GM23338 (cell line): ENCODE results near the gene STARD3. TPM values are rescaled to one million over a fixed set of nuclear protein-coding genes. Genes with fewer than 3 reads are reported as not detected.

Experiments
- ATAC-seq: fragments of 200-7000 bp; cut with Tn5 transposase; 3 replicates; pipeline ENCODE4 v1.9.1; 2020
- DNase-seq: peaks from one replicate; pipeline ENCODE4 v3.0.0-alpha.2; 2015; ENCODE audit warnings: low spot score
- H2AFZ ChIP-seq: fragments of 200-600 bp; sonication (generic); 2 replicates; pipeline ENCODE4 v1.8.0; 2016; ENCODE audit warnings: antibody characterized with exemption, mild to moderate bottlenecking, moderate library complexity
- H3F3A ChIP-seq: fragments of 200-600 bp; sonication (generic); replicated peaks from 2 replicates; pipeline ENCODE4 v1.8.0; 2017; ENCODE audit warnings: antibody characterized with exemption, mixed run types, low read depth
- H3K27ac ChIP-seq: fragments of 200-600 bp; sonication (generic); 2 replicates; pipeline ENCODE4 v1.6.1; 2016; ENCODE audit warnings: low read depth
- H3K27me3 ChIP-seq: fragments of 200-600 bp; sonication (generic); 2 replicates; pipeline ENCODE4 v1.8.0; 2016; ENCODE audit warnings: mild to moderate bottlenecking, mixed run types, moderate library complexity; ENCODE audit not compliant: insufficient read depth
- H3K36me3 ChIP-seq: fragments of 200-600 bp; sonication (generic); 2 replicates; pipeline ENCODE4 v1.8.0; 2016; ENCODE audit warnings: mild to moderate bottlenecking; ENCODE audit not compliant: insufficient read depth
- H3K4me1 ChIP-seq: fragments of 200-600 bp; sonication (generic); 2 replicates; pipeline ENCODE4 v1.8.0; 2016; ENCODE audit warnings: mild to moderate bottlenecking, moderate library complexity; ENCODE audit not compliant: insufficient read depth
- H3K4me2 ChIP-seq: fragments of 200-600 bp; sonication (generic); 2 replicates; pipeline ENCODE4 v1.7.1; 2017; ENCODE audit warnings: mixed run types
- H3K4me3 ChIP-seq: fragments of 200-600 bp; sonication (generic); 2 replicates; pipeline ENCODE4 v1.6.1; 2016; ENCODE audit warnings: mixed run types
- H3K79me2 ChIP-seq: fragments of 200-600 bp; sonication (generic); replicated peaks from 2 replicates; pipeline ENCODE4 v1.8.0; 2017; ENCODE audit warnings: mild to moderate bottlenecking; ENCODE audit not compliant: insufficient read depth
- H3K9me2 ChIP-seq: fragments of 200-600 bp; sonication (generic); 2 replicates; pipeline ENCODE4 v1.8.0; 2017; ENCODE audit not compliant: insufficient read depth
- H4K20me1 ChIP-seq: fragments of 200-600 bp; sonication (generic); replicated peaks from 2 replicates; pipeline ENCODE4 v1.8.0; 2017; ENCODE audit warnings: mild to moderate bottlenecking; ENCODE audit not compliant: insufficient read depth
- H3K27ac Mint-ChIP-seq: 2 replicates; pipeline ENCODE4 v1.8.0; 2020; ENCODE audit warnings: inconsistent platforms, mild to moderate bottlenecking, moderate library complexity, mixed read lengths
- H3K27me3 Mint-ChIP-seq: 3 replicates; pipeline ENCODE4 v1.8.0; 2022; ENCODE audit warnings: low read depth, mild to moderate bottlenecking, moderate library complexity, mixed read lengths, inconsistent platforms; ENCODE audit not compliant: insufficient read depth, poor library complexity
- H3K36me3 Mint-ChIP-seq: 3 replicates; pipeline ENCODE4 v1.8.0; 2021; ENCODE audit warnings: low read depth, mild to moderate bottlenecking, inconsistent platforms, moderate library complexity, mixed read lengths
- H3K4me1 Mint-ChIP-seq: 3 replicates; pipeline ENCODE4 v1.8.0; 2020; ENCODE audit warnings: mild to moderate bottlenecking, inconsistent platforms, mixed read lengths
- H3K4me3 Mint-ChIP-seq: 3 replicates; pipeline ENCODE4 v1.8.0; 2021; ENCODE audit warnings: moderate library complexity, mild to moderate bottlenecking, inconsistent platforms, mixed read lengths
- H3K9me3 Mint-ChIP-seq: 3 replicates; pipeline ENCODE4 v1.8.0; 2020; ENCODE audit warnings: moderate library complexity, mild to moderate bottlenecking, inconsistent platforms, mixed read lengths
- EZH2 ChIP-seq: fragments of 200-600 bp; sonication (generic); IDR thresholded peaks from one replicate; pipeline ENCODE4 v1.8.0; 2017; ENCODE audit warnings: antibody characterized with exemption, mild to moderate bottlenecking, low read depth; ENCODE audit not compliant: unreplicated experiment
- JUNB ChIP-seq: IDR thresholded peaks from one replicate; pipeline ENCODE4 v1.6.1; 2016; ENCODE audit warnings: antibody characterized with exemption; ENCODE audit not compliant: unreplicated experiment
- NANOG ChIP-seq: IDR thresholded peaks from 2 replicates; pipeline ENCODE4 v1.6.1; 2016; ENCODE audit warnings: antibody characterized with exemption, borderline replicate concordance
- ZNF114 ChIP-seq: fragments of 250-450 bp; sonication (Bioruptor Pico); IDR thresholded peaks from 2 replicates; pipeline ENCODE4 v1.5.0; 2020; ENCODE audit warnings: mild to moderate bottlenecking, moderate library complexity
- polyA plus RNA-seq: library from polyadenylated mRNA; unstranded; fragments of >200 nt; fragmentation: Nextera tagmentation; extraction: Ambion mirVana; gene quantifications from 2 replicates; pipeline ENCODE4 v1.2.1, GENCODE V29; 2016
- total RNA-seq: library from RNA; depleted of rRNA; stranded (reverse); fragments of >200 nt; shearing (Covaris generic); gene quantifications from 2 replicates; pipeline ENCODE4 v1.2.3, GENCODE V29; 2014
- TF ChIP-seq, protein P1 (sequence below): IDR thresholded peaks from 2 replicates; pipeline ENCODE4 v1.6.1; 2016; ENCODE audit warnings: antibody characterized with exemption
- TF ChIP-seq, protein P2 (sequence below), 2 experiments: fragments of 200-600 bp in 1 of 2; sonication (generic) in 1 of 2; conservative IDR thresholded peaks; 2 replicates each; pipeline versions ENCODE4 v1.5.1 to v1.6.1; 2016 to 2017; ENCODE audit warnings: antibody characterized with exemption in 2 of 2, low read depth in 2 of 2, mild to moderate bottlenecking in 2 of 2, moderate library complexity in 1 of 2

The STARD3 gene
- total and polyA plus RNA-seq, 2 experiments from 2014 or later: 26.4 to 53.3 TPM

- peaks cover 99% of the 10 kb centered on the region for H3K27me3 Mint-ChIP-seq
- H3K79me2 ChIP-seq: no peaks in the 10 kb centered on the region
- peaks cover 75% of the 10 kb centered on the region for H3K4me1 ChIP-seq
- H3K4me3 ChIP-seq: peak overlapping the region; percentile 42; the same call in 1 of the 2 replicates
- H3K4me3 Mint-ChIP-seq: no peak overlapping the region
- peaks cover 19% of the 10 kb centered on the region for H4K20me1 ChIP-seq
- H3K4me1 Mint-ChIP-seq: peaks cover 67% of the 10 kb centered on the region
- TF ChIP-seq JUNB (no peak), EZH2 (peak; percentile 73)
- H3K36me3 Mint-ChIP-seq: no peaks in the 10 kb centered on the region
- H3K27ac Mint-ChIP-seq: no peak overlapping the region
- H3K4me2 ChIP-seq: peak overlapping the region; percentile 75
- H3K9me2 ChIP-seq: no peaks in the 10 kb centered on the region
- H2AFZ ChIP-seq: no peak overlapping the region
- H3K27ac ChIP-seq: no peak overlapping the region
- peaks cover 100% of the 10 kb centered on the region for H3K27me3 ChIP-seq
- no peaks in the 10 kb centered on the region for H3K36me3 ChIP-seq
- DNase-seq: no peak
- no peak for ATAC-seq
- no peaks in the 10 kb centered on the region for H3K9me3 Mint-ChIP-seq
- H3F3A ChIP-seq: peaks cover 58% of the 10 kb centered on the region
These were observed 36.5 kb upstream of the STARD3 start for GRCh38 chr17:39600288-39600996.

DNA sequence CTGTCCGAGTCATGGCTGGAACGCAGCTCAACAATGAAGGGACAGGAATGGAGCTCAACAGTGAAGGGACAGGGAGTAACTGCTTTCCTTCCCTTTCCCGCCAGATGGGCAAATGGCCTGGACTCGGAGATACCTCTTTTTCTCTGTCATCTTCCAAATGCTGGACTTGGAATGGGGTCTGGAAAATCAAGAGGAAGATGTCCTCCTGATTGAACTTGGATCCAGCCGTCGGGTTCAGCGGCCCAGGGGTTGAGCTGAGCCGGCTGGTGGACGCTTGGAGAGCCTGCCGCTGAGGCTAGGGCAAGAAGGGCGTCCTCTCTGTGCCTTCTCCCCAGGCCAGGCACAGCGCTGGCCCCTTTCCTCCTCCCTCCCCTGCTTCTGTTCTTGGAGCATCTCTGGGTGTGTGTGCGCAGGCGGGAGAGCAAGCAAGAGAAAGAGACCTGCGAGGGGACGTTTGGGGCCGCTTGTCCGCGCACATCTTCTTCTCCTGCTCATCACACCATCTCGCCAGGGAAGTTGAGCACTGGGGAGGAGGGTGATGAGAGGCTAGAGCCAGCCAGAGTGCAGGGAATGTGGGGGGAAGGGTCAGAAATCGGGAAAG lies 35.8 kb upstream of the STARD3 start:
- Histone ChIP-seq H3K4me2 (peak overlapping the region; percentile 75), H3F3A (peaks cover 52% of the 10 kb centered on the region), H3K9me2 (no peaks in the 10 kb centered on the region), H3K27ac (no peak overlapping the region), H3K36me3 (no peaks in the 10 kb centered on the region), H3K27me3 (peaks cover 100% of the 10 kb centered on the region), H3K79me2 (no peaks in the 10 kb centered on the region), H4K20me1 (peaks cover 19% of the 10 kb centered on the region), H2AFZ (no peak overlapping the region), H3K4me3 (peak overlapping the region; percentile 42), H3K4me1 (peaks cover 69% of the 10 kb centered on the region)
- H3K9me3 Mint-ChIP-seq: no peaks in the 10 kb centered on the region
- no peaks in the 10 kb centered on the region for H3K36me3 Mint-ChIP-seq
- ATAC-seq: peak; percentile 32
- peak; percentile 86 for DNase-seq
- H3K27me3 Mint-ChIP-seq: peaks cover 98% of the 10 kb centered on the region
- no peak overlapping the region for H3K27ac Mint-ChIP-seq
- peaks cover 66% of the 10 kb centered on the region for H3K4me1 Mint-ChIP-seq
- peak overlapping the region; percentile 52 for H3K4me3 Mint-ChIP-seq
- TF ChIP-seq, protein P1, sequence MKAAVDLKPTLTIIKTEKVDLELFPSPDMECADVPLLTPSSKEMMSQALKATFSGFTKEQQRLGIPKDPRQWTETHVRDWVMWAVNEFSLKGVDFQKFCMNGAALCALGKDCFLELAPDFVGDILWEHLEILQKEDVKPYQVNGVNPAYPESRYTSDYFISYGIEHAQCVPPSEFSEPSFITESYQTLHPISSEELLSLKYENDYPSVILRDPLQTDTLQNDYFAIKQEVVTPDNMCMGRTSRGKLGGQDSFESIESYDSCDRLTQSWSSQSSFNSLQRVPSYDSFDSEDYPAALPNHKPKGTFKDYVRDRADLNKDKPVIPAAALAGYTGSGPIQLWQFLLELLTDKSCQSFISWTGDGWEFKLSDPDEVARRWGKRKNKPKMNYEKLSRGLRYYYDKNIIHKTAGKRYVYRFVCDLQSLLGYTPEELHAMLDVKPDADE: no peak
- peak; percentile 85 for TF ChIP-seq EZH2

- Histone ChIP-seq H3K27me3 (peaks cover 100% of the 10 kb centered on the region), H3K4me2 (peak overlapping the region; percentile 75), H3K79me2 (no peaks in the 10 kb centered on the region), H4K20me1 (peaks cover 19% of the 10 kb centered on the region), H3K9me2 (no peaks in the 10 kb centered on the region), H3K4me1 (peaks cover 63% of the 10 kb centered on the region), H3F3A (peaks cover 51% of the 10 kb centered on the region), H3K36me3 (no peaks in the 10 kb centered on the region), H2AFZ (no peak overlapping the region), H3K4me3 (peak overlapping the region; percentile 42), H3K27ac (no peak overlapping the region)
- ATAC-seq (no peak), DNase-seq (no peak)
- Mint-ChIP-seq H3K4me3 (peak overlapping the region; percentile 52; the same call in 2 of the 3 replicates), H3K27ac (no peak overlapping the region), H3K36me3 (no peaks in the 10 kb centered on the region), H3K27me3 (peaks cover 97% of the 10 kb centered on the region), H3K9me3 (no peaks in the 10 kb centered on the region), H3K4me1 (peaks cover 61% of the 10 kb centered on the region)
- no peak for TF ChIP-seq NANOG
- no peak for TF ChIP-seq ZNF114 (CRISPR knock-in tag)
- TF ChIP-seq, protein P2, sequence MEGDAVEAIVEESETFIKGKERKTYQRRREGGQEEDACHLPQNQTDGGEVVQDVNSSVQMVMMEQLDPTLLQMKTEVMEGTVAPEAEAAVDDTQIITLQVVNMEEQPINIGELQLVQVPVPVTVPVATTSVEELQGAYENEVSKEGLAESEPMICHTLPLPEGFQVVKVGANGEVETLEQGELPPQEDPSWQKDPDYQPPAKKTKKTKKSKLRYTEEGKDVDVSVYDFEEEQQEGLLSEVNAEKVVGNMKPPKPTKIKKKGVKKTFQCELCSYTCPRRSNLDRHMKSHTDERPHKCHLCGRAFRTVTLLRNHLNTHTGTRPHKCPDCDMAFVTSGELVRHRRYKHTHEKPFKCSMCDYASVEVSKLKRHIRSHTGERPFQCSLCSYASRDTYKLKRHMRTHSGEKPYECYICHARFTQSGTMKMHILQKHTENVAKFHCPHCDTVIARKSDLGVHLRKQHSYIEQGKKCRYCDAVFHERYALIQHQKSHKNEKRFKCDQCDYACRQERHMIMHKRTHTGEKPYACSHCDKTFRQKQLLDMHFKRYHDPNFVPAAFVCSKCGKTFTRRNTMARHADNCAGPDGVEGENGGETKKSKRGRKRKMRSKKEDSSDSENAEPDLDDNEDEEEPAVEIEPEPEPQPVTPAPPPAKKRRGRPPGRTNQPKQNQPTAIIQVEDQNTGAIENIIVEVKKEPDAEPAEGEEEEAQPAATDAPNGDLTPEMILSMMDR (conservative IDR thresholded peaks at IDR 0.05; ENCODE audit: low read depth in 2 of 2): no peak
- TF ChIP-seq, protein P1: no peak
These were observed 35.0 kb upstream of the STARD3 start for GRCh38 chr17:39601758-39602532.
